T-helper 2 cell treated with Interferon-gamma antibody and Interleukin-4, amounts not matched to agents 5 μg/mL and 100 μg/mL, for 36 hours (primary cell): ENCODE measurements around the gene EHD4.
A peak's percentile ranks its signal among the peaks of the same experiment; 100 is the strongest.

Experiments used
- DNase-seq: peaks from one replicate; pipeline ENCODE4 v3.0.0; 2021; ENCODE audit warnings: low spot score
- H3K27ac Mint-ChIP-seq: one replicate; pipeline ENCODE4 v1.8.0; 2021; ENCODE audit warnings: mild to moderate bottlenecking, mixed read lengths
- H3K27me3 Mint-ChIP-seq: one replicate; pipeline ENCODE4 v1.8.0; 2021; ENCODE audit warnings: low read depth, mixed read lengths
- H3K36me3 Mint-ChIP-seq: one replicate; pipeline ENCODE4 v1.8.0; 2021; ENCODE audit warnings: low read depth, mixed read lengths
- H3K4me1 Mint-ChIP-seq: one replicate; pipeline ENCODE4 v1.8.0; 2021; ENCODE audit warnings: low read depth, mixed read lengths
- H3K4me3 Mint-ChIP-seq: one replicate; pipeline ENCODE4 v1.8.0; 2022; ENCODE audit warnings: mild to moderate bottlenecking, moderate library complexity, mixed read lengths
- H3K9me3 Mint-ChIP-seq: one replicate; pipeline ENCODE4 v1.8.0; 2021; ENCODE audit warnings: mixed read lengths

Gene EHD4

DNA sequence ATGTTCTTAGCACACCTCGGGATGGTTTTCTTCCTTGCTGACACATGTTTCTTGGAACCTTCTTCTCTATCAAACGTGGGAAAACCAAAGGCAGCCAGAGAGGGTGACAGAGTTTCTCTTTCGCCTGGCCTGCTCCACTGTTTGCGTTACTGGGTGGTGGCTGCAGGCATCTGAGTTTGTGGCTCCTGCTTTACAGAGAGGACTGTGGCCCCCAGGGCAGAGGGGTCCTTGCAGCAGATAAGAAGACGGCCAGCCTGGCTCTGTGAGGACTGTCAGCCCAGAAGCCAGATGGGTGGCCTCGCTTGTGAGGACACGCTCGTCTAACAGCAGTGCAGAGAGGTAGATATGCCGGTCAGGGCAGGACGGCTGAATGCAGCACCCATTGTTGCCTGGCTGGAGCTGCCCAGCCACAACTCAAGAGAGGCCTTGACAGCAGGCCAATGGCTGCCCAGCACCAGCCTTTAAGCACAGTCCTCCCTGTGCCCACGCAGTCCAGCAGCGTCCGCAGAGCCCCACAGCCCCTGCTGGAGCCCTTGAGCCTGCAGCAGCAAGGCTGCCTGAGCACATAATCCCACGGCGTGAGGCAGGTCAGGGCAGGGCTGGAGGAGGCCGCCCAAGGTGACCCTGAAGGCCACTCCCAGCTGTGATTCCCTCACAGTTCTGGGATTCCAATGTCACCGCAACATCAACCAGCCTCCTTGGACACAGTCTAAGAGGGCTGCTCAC, 63.5 kb downstream of the EHD4 start:
- no peak overlapping the region for H3K4me3 Mint-ChIP-seq
- no peak for DNase-seq
- no peaks in the 10 kb centered on the region for H3K27me3 Mint-ChIP-seq
- peaks cover 6% of the 10 kb centered on the region for H3K9me3 Mint-ChIP-seq
- peaks cover 6% of the 10 kb centered on the region for H3K4me1 Mint-ChIP-seq
- H3K27ac Mint-ChIP-seq = no peak overlapping the region
- H3K36me3 Mint-ChIP-seq = peaks cover 18% of the 10 kb centered on the region

DNA sequence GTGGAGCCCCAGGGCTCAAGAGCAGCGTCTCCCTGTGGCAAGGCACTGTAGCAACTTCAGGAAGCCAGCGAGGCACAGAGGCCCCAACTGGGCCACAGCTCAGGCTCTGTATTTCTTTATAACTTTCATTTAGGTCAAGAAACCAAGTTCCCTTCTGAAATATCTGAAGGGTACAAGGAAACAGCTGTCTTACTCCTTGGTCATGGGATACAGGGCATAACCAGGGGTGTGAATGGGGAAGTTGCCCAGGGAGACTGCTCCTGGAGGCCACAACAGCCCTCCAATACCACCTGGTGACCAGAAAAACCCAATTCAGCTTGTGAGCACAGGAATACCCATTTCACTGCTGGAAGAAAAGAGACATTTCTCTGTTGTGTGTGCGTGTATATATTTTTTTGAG, 65.2 kb downstream of the EHD4 start:
- H3K27ac Mint-ChIP-seq = no peak overlapping the region
- H3K9me3 Mint-ChIP-seq = peaks cover 6% of the 10 kb centered on the region
- no peak overlapping the region for H3K4me3 Mint-ChIP-seq
- H3K4me1 Mint-ChIP-seq = peaks cover 6% of the 10 kb centered on the region
- no peak for DNase-seq
- peaks cover 18% of the 10 kb centered on the region for H3K36me3 Mint-ChIP-seq
- no peaks in the 10 kb centered on the region for H3K27me3 Mint-ChIP-seq

DNA sequence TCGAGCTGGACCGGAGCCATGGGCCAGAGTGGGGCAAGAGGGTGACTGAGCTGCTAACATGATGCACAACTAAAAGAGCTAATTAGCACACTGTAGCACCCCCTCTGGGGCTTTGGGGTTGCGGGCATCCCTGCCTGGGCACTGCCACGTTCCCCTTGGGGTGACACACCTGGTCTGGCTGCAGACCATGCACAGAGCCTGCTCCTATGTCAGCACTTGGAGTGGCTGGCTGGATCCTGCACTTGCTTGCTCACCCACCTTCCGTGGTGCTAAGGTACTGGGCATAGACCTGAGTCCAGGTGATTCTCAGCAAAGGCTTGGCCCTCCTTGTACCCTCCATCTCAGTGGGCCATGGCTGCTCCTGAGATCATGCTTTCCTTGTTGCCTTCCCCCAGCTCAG, 65.7 kb downstream of the EHD4 start:
- DNase-seq = no peak
- Mint-ChIP-seq H3K36me3 (peaks cover 18% of the 10 kb centered on the region), H3K27me3 (no peaks in the 10 kb centered on the region), H3K4me3 (no peak overlapping the region), H3K9me3 (peaks cover 6% of the 10 kb centered on the region), H3K27ac (no peak overlapping the region), H3K4me1 (peaks cover 6% of the 10 kb centered on the region)

- Mint-ChIP-seq H3K4me3 (no peak overlapping the region), H3K27ac (peak overlapping the region; percentile 21), H3K9me3 (peaks cover 6% of the 10 kb centered on the region), H3K27me3 (no peaks in the 10 kb centered on the region), H3K4me1 (peaks cover 6% of the 10 kb centered on the region), H3K36me3 (peaks cover 18% of the 10 kb centered on the region)
- DNase-seq = no peak
These were observed 67.1 kb downstream of the EHD4 start for GRCh38 chr15:41905036-41905793.

DNA sequence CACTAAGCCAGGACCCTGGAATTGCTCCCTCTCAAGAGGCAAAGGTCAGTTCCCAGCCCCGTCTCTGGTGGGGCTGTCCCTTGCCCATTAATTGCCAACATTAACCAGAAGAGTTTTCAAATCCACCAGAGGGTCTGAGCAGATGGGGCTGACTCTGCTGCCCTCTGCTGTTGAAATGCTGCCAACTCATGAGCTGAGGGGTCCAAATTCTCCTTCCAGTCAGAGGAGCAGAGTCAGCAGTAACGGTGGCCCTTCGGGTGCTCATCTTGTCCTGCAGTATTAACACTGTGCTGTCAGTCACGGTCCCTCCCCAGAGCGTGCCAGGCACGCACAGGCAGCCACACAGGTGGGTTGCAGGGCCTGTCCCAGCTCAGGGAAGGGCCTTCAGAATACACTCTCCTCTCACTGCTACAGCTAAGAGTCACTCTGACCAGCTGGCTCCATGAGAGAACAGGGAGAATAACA, 67.8 kb downstream of the EHD4 start:
- Mint-ChIP-seq H3K4me3 (no peak overlapping the region), H3K27ac (peak overlapping the region; percentile 21), H3K27me3 (no peaks in the 10 kb centered on the region), H3K9me3 (peaks cover 6% of the 10 kb centered on the region), H3K36me3 (peaks cover 18% of the 10 kb centered on the region), H3K4me1 (peaks cover 6% of the 10 kb centered on the region)
- peak; percentile 46 for DNase-seq

DNA sequence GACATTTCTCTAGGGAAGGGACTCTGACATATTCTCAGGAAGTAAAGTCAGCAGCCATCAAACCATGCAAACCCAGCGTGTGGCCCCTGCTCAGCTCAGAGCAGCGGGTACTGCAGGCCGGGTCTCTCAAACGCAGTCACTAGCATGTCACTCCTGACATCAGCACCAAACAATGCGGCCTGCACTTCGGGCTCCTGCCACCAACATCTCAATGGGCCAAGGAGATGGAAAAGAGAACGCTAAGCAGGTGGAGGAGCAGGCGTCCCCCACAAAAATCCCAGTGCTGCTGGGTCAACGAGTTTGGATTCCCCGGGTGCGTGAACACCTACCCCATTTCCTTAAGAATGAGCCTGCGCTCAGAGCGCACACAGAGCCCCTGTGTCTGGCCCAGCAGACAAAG, 68.6 kb downstream of the EHD4 start:
- no peak for DNase-seq
- Mint-ChIP-seq H3K4me1 (peaks cover 6% of the 10 kb centered on the region), H3K36me3 (peaks cover 18% of the 10 kb centered on the region), H3K4me3 (no peak overlapping the region), H3K27me3 (no peaks in the 10 kb centered on the region), H3K27ac (no peak overlapping the region), H3K9me3 (peaks cover 6% of the 10 kb centered on the region)

DNA sequence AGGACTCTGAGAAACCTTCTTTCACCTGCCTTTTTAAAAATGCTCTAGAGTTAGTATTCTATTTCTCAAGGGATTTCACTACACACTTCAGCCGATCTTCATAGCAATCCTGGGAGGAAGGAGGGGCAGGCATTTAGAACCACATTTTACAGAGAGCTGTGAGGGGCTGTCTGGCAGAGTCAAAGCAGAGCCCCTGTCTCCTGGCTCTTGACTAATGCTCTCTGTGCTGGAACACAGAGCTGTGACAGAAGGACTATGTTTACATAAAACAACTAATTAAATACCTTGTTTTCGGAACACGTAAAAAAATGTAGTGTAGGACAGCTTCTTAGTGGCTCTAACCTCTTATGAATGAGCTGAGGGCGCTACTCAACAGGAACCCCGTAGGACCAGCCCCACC, 70.9 kb downstream of the EHD4 start:
- Mint-ChIP-seq H3K27ac (no peak overlapping the region), H3K4me1 (peaks cover 6% of the 10 kb centered on the region), H3K4me3 (no peak overlapping the region), H3K9me3 (peaks cover 5% of the 10 kb centered on the region), H3K36me3 (peaks cover 9% of the 10 kb centered on the region), H3K27me3 (no peaks in the 10 kb centered on the region)
- DNase-seq = no peak

GRCh38 chr15:41900526-41901380, 71.6 kb downstream of the EHD4 start:
- peaks cover 4% of the 10 kb centered on the region for H3K36me3 Mint-ChIP-seq
- H3K4me1 Mint-ChIP-seq = peaks cover 6% of the 10 kb centered on the region
- H3K27ac Mint-ChIP-seq = no peak overlapping the region
- no peak overlapping the region for H3K4me3 Mint-ChIP-seq
- H3K27me3 Mint-ChIP-seq = no peaks in the 10 kb centered on the region
- DNase-seq = no peak
- no peaks in the 10 kb centered on the region for H3K9me3 Mint-ChIP-seq

GRCh38 chr15:41899854-41900442, 72.4 kb downstream of the EHD4 start:
- H3K27me3 Mint-ChIP-seq = no peaks in the 10 kb centered on the region
- H3K27ac Mint-ChIP-seq = no peak overlapping the region
- no peaks in the 10 kb centered on the region for H3K36me3 Mint-ChIP-seq
- peaks cover 14% of the 10 kb centered on the region for H3K4me1 Mint-ChIP-seq
- no peak overlapping the region for H3K4me3 Mint-ChIP-seq
- no peaks in the 10 kb centered on the region for H3K9me3 Mint-ChIP-seq
- DNase-seq = no peak

GRCh38 chr15:41897363-41897799, 75.0 kb downstream of the EHD4 start:
- H3K9me3 Mint-ChIP-seq = no peaks in the 10 kb centered on the region
- no peaks in the 10 kb centered on the region for H3K27me3 Mint-ChIP-seq
- H3K27ac Mint-ChIP-seq = peak overlapping the region; percentile 47
- peaks cover 22% of the 10 kb centered on the region for H3K4me1 Mint-ChIP-seq
- H3K36me3 Mint-ChIP-seq = no peaks in the 10 kb centered on the region
- DNase-seq = no peak
- H3K4me3 Mint-ChIP-seq = no peak overlapping the region

DNA sequence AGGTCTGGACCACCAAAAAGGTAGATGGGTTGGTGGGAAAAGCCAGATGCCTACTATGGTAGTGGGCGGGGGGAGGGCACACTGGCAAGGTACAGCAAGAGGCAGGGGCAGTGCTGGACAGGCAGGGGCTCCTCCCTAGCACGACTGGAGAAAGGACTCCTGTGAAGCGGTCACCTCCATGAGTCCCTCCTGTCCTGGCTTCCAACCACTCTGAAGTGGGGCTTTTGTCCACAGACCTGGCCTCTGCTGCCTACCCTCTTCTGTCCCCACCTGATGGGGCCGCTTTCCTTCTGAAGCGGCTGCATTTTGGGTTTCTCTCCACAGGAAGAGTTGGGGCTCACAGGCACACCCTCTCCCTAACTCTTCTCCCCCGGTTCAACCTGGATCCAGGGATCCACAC, 75.8 kb downstream of the EHD4 start:
- Mint-ChIP-seq H3K27ac (peak overlapping the region; percentile 73), H3K27me3 (no peaks in the 10 kb centered on the region), H3K9me3 (no peaks in the 10 kb centered on the region), H3K4me1 (peaks cover 23% of the 10 kb centered on the region), H3K4me3 (no peak overlapping the region), H3K36me3 (no peaks in the 10 kb centered on the region)
- no peak for DNase-seq

GRCh38 chr15:41895957-41896356, 76.4 kb downstream of the EHD4 start:
- H3K27me3 Mint-ChIP-seq = no peaks in the 10 kb centered on the region
- peak overlapping the region; percentile 73 for H3K27ac Mint-ChIP-seq
- no peak overlapping the region for H3K4me3 Mint-ChIP-seq
- no peaks in the 10 kb centered on the region for H3K9me3 Mint-ChIP-seq
- H3K36me3 Mint-ChIP-seq = no peaks in the 10 kb centered on the region
- peaks cover 23% of the 10 kb centered on the region for H3K4me1 Mint-ChIP-seq
- DNase-seq = no peak

DNA sequence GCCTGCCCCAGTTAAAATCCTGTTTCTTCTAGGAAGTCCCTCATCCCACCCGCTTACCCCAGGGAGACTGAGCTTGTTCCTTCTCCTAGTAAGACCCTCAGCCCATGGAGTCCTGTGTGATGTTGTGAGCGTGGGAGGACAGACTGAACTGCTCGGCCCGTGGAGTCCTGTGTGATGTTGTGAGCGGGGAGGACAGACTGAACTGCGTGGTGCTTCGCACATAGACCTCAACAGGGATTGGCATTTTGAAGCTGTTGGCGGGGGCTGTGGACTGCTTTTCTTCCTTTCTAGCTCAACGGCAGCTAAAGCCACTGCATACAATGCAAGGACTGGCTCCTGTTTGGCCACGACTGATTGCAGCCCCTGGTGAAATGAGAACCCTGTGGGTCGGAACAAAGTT, 76.9 kb downstream of the EHD4 start:
- Mint-ChIP-seq H3K4me1 (peaks cover 23% of the 10 kb centered on the region), H3K27ac (peak overlapping the region; percentile 93), H3K4me3 (peak overlapping the region; percentile 54), H3K9me3 (no peaks in the 10 kb centered on the region), H3K27me3 (no peaks in the 10 kb centered on the region), H3K36me3 (no peaks in the 10 kb centered on the region)
- DNase-seq = no peak
